Measurements from ENCODE around the gene COL4A1.

DNA sequence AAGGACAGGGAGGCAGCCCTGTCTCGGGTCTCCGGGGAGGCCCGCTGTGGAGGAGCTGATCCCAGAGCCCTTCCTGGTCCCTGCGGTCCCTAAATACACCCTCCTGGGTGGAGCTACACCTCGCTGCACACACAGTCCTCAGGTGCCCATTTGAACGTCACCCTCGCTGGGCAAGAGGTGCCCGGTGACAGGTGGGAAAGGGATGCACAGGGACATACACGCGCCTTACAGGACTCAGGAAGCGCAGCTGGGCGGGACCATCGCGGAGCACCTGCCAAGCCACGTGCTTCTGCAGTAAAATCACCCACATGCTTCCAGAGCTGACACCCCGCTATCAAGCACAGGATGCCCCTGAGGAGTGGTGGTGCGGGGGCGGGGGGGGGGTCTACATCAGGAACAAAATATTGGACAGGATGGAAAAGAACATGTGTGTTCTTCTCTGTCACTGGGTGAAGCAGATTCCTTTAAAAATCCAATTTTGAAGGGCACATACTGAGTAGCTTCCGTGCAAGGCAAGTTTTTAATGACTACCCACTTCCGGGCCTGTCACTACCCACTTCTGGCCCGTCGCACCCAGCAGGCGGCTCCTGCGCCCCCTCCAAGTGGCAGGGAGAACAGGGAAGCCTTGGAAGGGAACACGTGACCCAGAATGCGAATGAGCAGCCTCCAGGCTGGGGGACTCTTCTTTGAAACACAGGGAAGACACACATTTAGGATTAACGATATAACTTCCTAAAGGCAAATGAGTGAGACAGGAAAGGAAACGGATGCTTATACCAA is 78.9 kb downstream of the COL4A1 start:
- TF ChIP-seq JUND (IDR thresholded peaks at IDR 0.05) (no peak), GATA2 (CRISPR knock-in tag; IDR thresholded peaks at IDR 0.05) (no peak), EZH2phosphoT487 (IDR thresholded peaks at IDR 0.05; ENCODE audit: borderline replicate concordance, low read depth) (no peak), ELF1 (IDR thresholded peaks at IDR 0.05) (no peak), EP300 (IDR thresholded peaks at IDR 0.05; ENCODE audit: borderline replicate concordance in 1 of 2, low read depth in 1 of 2, low read length in 1 of 2) (no peak), POLR2AphosphoS5 (IDR thresholded peaks at IDR 0.05; ENCODE audit: low read depth, low read length) (no peak), TAF1 (IDR thresholded peaks at IDR 0.05; ENCODE audit: borderline replicate concordance, low read depth, low read length) (no peak)
- TF ChIP-seq, protein P1, sequence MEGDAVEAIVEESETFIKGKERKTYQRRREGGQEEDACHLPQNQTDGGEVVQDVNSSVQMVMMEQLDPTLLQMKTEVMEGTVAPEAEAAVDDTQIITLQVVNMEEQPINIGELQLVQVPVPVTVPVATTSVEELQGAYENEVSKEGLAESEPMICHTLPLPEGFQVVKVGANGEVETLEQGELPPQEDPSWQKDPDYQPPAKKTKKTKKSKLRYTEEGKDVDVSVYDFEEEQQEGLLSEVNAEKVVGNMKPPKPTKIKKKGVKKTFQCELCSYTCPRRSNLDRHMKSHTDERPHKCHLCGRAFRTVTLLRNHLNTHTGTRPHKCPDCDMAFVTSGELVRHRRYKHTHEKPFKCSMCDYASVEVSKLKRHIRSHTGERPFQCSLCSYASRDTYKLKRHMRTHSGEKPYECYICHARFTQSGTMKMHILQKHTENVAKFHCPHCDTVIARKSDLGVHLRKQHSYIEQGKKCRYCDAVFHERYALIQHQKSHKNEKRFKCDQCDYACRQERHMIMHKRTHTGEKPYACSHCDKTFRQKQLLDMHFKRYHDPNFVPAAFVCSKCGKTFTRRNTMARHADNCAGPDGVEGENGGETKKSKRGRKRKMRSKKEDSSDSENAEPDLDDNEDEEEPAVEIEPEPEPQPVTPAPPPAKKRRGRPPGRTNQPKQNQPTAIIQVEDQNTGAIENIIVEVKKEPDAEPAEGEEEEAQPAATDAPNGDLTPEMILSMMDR (IDR thresholded peaks at IDR 0.05), result no peak
- TF ChIP-seq, protein P2, sequence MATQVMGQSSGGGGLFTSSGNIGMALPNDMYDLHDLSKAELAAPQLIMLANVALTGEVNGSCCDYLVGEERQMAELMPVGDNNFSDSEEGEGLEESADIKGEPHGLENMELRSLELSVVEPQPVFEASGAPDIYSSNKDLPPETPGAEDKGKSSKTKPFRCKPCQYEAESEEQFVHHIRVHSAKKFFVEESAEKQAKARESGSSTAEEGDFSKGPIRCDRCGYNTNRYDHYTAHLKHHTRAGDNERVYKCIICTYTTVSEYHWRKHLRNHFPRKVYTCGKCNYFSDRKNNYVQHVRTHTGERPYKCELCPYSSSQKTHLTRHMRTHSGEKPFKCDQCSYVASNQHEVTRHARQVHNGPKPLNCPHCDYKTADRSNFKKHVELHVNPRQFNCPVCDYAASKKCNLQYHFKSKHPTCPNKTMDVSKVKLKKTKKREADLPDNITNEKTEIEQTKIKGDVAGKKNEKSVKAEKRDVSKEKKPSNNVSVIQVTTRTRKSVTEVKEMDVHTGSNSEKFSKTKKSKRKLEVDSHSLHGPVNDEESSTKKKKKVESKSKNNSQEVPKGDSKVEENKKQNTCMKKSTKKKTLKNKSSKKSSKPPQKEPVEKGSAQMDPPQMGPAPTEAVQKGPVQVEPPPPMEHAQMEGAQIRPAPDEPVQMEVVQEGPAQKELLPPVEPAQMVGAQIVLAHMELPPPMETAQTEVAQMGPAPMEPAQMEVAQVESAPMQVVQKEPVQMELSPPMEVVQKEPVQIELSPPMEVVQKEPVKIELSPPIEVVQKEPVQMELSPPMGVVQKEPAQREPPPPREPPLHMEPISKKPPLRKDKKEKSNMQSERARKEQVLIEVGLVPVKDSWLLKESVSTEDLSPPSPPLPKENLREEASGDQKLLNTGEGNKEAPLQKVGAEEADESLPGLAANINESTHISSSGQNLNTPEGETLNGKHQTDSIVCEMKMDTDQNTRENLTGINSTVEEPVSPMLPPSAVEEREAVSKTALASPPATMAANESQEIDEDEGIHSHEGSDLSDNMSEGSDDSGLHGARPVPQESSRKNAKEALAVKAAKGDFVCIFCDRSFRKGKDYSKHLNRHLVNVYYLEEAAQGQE (IDR thresholded peaks at IDR 0.05; ENCODE audit: low read depth, low read length), result no peak
- TF ChIP-seq, protein P3, sequence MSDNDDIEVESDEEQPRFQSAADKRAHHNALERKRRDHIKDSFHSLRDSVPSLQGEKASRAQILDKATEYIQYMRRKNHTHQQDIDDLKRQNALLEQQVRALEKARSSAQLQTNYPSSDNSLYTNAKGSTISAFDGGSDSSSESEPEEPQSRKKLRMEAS (IDR thresholded peaks at IDR 0.05; ENCODE audit: low read depth), result no peak
- TF ChIP-seq, protein P4, sequence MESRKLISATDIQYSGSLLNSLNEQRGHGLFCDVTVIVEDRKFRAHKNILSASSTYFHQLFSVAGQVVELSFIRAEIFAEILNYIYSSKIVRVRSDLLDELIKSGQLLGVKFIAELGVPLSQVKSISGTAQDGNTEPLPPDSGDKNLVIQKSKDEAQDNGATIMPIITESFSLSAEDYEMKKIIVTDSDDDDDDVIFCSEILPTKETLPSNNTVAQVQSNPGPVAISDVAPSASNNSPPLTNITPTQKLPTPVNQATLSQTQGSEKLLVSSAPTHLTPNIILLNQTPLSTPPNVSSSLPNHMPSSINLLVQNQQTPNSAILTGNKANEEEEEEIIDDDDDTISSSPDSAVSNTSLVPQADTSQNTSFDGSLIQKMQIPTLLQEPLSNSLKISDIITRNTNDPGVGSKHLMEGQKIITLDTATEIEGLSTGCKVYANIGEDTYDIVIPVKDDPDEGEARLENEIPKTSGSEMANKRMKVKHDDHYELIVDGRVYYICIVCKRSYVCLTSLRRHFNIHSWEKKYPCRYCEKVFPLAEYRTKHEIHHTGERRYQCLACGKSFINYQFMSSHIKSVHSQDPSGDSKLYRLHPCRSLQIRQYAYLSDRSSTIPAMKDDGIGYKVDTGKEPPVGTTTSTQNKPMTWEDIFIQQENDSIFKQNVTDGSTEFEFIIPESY (IDR thresholded peaks at IDR 0.05; ENCODE audit: borderline replicate concordance, low read depth), result no peak
